Activated CD8-positive, alpha-beta memory T cell treated with anti-CD3 and anti-CD28 coated beads for 4 hours (primary cell): ENCODE results near the gene ENDOV.
A peak's percentile ranks its signal among the peaks of the same experiment; 100 is the strongest.

Source experiments
- DNase-seq, 2 donors: peaks; one replicate each; pipeline ENCODE4 v3.0.0-alpha.2; 2020; ENCODE audit warnings: low read depth in 2 of 2

ENDOV gene

DNA sequence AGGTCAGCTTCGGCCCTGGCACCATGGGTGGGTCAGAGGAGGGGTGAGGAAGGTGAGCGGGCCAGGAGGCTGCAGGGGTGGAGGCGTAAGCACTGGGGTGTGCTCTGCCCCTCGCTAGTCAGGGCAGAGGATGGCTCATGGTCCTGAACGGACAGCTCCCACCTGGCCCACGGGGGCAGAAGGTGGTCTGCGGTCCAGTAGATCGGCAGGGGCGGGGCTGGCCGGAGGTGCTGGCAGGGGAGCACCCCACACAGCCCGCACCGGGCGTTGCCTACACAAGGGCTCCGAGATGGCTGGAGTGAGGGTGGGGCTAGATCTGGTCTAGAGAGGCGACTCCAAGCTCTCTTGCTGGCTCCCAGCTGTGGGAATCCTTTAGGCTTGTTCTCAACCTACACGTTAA lies 53.3 kb downstream of the ENDOV start:
- DNase-seq: no peak

DNA sequence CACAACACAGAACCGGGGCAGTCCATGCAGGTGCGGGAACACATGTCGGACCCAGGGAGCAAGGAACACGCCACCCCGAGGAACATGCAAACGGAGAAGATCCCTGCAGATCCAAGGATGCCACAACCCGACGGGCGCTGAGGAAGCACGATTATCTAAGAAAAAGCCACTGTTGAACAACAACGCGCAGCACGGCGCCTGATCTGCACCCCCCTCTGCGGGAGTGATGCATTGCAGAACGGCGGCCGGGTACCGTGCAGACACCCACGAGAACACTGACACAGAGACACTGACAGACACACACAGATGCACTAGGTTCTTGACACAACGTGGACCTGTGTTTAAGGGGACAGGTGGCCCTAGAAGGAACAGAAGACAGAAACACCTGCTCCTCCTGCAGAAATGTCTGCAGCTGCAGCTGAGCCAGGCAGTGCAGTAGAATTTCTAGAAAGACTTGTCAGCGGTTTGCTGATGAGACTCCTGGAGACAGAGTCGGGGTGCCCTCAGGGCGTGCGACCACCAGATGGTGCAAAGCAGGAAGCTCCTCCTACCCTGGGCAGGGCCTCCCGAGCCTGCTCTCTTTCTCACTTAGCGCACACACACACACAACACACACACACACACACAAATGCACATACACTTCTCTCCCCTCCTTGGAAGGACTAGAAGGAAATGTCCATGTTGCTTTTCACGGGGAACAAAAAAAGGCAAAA lies 54.0 kb downstream of the ENDOV start:
- DNase-seq: no peak

DNA sequence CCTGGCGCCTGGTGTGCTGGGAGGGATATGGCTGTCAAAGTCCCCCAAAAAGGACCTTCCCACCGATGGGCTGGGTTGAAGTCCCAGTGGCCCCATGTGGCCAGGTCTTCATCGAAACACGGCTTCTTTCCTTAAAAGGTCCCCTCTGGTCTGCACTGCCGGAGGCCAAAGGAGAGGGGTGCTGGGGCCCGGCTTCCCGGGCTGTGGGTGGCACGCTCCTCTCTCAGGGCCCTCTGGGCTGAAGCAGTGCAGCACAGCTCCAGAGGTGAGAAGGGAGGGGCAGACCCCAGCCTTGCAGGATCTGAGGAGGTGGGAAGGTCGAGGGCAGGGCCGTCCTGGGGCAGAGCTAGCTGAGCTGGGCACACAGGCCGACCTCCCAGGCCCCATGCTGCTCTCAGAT lies 54.7 kb downstream of the ENDOV start:
- DNase-seq: no peak

DNA sequence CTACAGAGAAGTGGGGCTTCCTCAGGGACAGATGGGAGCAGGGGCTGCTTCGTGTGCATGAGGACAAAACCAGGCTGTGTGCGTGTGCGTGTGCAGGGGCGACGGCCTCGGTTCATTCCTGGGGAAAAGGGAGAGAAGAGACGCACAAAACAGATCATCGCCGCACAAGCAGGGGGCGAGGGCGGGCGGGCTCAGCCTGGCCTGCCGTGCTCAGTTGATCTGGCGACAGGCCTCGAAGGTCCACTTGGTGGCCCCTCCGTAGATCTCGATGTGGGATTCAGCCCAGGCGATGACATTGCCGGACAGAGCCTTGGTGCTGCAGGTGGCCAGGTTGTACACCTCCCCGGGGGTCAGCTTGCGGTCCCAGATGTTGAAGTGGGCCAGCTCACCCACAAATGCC lies 55.6 kb downstream of the ENDOV start:
- DNase-seq: no peak

DNA sequence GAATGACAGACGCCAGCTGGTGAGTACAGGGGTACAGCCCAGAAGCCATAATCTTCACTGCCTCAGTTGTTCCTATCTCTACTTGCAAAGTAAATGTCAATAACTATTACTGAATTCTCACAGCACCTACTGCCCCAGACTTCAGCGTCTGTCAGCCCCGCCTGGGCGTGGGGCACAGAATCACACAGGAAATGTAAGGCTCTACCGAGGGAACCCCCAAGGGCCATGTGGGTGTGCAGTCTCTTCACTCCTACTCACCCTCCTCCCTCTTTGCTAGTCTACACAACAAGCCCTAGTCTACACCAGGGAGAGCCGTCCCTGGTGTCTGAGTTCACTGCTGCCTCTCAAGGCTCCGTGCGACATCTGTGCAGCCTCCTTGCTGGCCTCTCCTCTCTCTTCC lies 57.0 kb downstream of the ENDOV start:
- DNase-seq: peak in 1 of 2 donors; percentile 12

DNA sequence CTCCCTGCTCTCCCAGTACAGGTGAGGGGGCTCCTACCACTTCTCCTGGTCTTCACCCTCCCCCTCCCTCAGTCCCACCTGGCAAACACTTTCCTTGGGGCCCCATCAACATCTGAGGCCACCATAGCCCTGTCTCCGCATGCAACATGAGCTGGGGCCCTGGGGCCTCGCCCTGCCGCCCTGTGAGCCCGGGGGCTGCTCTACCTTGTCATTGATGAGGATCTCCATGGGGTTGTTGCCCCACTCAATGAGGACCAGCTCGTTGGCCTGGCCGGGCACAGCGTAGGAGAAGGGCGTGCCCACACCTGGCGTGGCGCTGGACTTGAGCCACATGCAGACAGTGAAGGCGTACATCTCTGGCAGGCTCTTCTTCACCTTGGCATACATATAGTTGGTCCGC lies 58.0 kb downstream of the ENDOV start:
- DNase-seq: no peak

DNA sequence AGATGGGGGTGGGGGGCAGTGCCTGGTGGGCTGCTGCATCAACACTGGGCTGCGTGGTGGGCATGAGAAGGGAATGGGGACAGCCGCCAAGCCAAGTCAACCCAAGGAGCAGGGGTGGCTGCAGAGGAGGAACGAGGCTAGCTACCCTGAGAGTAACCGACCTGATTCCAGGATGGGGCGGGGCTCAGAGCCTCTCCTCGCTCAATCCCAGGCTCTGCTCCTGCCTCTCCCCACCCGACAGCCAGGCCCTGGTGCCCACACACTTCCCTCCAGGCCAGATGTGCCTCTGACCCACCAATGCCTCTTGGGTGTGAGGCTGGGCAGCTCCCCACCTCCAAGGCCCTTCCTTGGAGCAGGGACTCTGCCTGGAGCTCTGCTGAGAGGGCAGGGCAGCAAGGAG lies 58.7 kb downstream of the ENDOV start:
- DNase-seq: no peak

DNA sequence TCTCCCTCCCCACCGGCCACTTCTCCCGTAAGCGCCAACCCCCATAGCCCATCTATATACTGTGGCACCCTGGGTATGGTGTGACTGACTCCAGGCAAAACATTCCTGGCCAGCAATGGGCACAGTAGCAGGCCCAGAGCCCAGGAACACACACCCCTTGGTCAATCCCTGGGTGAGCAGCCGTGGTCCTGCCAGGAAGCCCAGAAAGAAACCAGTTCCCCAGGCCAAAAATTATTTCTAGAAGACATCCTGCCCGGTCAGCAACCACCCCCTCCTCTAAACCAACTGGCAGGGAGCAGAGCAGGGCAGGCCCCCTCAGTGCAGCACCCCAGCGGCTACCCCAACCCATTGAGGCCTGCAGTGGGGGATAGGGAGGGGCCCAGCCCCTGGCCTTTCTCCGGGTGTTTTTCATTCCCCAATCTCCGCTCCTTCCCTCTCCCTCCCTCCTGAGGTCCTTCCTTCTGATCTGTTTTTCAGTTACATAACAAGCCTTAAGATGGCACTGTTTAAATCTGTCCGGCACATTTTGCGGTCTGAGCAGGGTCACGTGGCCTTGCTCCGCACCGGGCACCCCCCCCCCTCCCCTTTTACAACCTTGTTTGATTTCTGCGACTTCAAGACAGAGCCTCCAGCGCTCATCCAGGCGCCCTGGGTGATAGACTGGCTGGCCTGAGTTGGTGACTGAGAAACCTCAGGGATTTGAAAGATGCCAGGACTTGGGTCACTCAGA lies 59.4 kb downstream of the ENDOV start:
- no peak for DNase-seq

DNA sequence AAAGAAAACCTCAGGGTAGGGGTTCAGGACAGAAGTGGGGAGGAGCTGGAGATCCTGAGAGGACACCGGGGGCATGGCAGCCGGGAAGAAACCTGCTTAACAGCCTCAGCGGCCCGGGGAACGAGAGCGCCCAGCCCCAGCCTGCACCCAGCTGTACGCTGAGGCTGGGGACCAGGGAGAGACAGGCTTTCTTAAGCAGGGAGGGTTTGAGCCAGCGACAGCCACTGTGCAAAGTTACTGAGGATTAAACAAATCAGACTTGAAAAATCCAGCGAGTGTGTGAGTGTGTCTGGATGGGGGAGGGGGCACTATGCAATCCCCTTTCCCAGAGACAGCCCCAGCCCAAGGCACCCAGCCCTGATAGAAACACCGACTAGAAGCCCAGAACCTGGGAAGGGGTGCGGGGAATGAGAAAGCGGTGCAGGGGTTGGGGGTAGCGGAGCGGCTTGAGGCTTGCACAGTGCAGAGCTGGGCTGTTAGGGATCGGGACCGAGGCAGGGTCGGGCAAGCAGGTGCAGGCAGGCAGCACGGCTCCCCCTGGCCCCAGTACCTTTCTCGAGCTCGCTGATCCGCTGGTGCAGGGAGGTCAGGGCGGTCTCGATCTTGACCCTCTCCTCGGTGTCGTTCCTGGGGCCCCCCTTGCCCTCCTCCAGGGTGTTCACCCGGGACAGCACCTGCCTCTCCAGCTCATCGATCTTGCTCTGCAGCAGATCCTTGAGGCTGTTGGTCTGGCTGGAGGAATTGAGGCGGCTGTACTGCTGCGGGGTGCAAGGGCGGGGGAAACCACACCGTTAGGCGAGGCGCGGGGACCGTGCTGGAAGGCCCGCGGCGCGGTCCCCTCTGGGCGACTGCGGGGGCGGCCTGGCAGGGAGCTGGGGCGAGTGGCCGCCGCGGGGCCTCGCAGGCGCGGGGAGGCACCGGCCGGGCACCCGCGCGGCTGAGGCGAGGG lies 60.3 kb downstream of the ENDOV start:
- DNase-seq: no peak

DNA sequence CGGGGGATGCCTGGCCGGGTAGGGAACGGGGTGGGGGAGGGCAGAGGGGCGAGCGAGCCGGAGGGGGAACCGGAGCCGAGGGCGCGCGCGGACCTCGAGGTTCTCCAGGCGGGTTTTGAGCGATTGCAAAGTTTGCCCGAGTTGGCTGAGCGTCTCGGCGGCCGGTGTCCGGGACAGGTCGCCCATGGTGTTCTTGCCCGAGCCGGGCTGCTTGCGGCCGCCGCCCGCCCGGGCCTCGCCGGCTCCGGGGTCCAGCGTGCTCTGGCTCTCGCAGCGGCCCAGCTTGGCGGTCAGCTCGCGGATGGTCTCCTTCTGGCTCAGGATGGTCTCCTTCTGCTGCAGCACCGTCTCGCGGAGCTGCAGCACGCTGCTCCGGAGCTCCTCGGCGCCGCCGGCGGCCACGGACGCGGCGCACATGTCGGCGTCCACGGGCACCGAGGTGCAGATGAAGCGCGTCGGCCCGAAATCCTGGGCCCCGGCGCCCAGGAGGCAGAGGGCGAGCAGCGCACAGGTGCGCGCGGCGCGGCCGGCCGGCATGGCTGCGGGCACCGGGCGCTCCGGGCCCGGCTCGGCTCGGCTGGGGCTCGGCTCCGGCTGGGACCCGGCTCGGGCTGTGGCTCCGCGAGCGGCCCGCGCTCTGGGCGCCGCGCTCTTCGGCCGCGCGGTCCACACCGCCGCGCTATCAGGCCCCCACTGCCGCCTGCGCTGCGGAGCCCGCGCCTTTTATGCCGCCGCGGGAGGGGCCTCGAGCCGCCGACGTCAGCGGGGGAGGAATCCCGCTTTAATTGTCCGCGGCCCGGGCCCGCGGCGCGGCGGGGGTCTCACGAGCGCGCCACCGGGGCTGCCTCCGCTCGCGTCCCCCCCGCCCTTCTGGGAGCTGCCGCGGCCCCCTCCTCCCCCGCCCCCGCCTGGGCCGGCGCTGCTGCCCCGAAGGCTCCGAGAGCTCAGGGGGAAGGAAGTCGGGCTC lies 61.2 kb downstream of the ENDOV start, which contains the start of gene NPTX1:
Gene NPTX1, minus strand, starts transcription at position 698 of the 967 bp plus-strand sequence. Its CDS starts 161 bp downstream, at position 537.
- DNase-seq: no peak

DNA sequence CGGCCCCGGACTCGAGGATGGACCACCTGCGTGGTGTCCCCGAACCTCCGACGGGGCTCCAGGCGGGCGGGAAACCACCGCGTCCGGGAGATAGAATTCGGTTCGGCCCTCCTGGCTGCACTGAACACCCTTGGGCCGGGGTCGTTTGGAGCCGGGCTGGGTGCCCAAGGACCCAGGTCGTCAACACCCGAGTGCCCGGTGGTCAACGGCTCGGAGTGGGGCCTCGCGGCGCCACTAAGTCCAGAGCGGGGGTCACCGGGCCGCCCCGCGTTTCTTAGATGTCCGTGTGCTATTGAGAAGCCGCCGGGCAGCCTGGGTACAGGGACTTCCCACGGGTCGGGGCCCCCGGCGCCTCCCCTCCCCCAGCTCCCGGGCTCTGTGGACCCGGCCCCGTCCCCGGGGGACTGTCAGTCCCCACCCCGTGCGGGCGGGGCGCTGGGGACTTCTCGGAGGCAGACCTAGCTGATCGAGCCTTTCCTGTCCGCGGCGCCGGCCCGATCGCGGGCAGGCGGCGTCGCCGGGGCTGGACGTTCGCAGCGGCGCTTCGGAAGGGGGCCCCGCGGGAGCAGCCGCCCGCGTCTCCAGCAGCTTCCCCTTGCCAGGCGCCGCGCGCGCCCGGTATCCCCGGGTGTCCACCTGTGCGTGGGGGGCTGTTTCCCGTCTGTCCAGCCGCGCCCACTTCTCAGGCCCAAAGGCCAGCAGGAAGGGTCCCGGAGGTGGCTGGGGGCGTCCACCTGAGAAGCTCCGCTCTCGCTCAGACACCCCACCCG lies 62.1 kb downstream of the ENDOV start:
- DNase-seq: no peak

DNA sequence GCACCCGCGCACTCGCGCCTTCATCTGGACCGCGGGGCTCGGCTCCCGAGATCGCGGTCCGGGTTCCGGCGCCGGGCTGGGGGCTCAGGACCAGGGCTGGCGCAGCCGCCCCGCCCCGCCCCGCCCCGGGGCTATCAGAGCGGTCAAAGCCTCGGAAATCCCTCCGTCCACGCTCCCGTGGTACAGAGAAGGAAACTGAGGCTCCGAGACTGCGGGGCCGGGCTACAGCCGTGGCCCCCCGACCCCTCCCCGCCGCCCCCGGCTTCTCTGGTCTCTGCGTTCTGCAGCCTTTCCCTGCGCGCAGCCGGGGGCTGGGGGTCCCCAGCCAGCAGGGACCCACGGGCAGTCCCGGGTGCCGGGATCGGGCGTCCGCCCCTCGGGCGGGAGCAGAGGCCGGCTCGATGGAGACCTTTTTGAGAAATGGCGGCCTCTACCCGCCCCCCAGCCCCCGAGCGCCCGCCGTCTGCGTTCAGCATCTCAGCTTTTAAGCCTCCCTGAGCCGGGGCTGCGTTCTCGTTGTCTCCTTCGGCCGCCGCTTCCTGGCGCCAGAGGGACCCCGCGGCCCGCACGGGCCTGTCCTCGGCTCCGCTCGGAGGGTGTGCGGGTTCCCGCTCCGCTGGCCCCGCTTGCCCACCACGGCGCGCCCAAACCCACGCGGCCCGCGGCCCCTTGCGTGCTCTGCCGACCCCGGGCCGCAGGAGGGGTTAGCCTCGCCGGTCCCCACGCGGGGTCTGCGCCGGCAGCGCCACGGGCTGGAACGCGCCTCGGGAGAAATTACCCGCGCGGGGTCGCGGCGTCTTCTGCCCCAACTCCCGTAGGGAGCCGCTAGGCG lies 62.9 kb downstream of the ENDOV start:
- DNase-seq: no peak

DNA sequence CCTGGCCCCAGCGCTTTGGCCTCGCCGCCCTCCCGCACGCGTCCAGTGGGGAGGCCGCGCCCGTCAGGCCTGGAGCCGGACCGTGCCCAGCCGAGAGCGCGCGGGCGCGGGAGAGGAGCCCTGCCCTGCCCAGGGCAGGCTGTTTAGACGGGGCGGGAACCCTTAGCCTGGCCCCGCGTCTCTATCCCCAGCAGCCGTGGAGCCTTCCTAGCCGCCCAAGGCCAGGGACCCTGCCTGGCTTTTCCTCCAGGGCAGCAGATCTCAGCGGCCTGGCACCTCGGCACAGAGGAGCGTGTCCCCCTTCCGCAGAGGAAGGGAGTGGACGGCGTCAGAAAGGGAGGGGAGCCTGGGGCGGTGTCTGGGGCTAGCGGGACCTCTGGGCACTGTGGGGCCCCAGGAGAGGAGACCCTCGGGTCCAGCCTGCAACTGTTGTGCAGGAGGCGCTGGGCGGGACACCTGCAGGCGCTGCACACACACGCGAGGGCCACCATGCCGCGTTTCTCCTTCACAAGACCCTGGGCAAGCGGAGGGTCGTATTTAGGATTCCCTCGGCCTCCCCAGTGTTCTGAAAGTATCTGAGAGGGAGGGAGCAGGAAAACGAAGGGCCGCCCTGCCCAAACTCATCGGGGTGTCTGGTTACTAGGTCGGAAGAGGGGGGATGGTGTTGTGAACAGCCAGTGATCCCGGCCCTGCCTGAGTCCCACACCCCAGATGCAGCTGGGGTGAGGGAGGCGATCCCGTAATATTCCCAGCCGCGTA lies 63.7 kb downstream of the ENDOV start:
- no peak for DNase-seq

DNA sequence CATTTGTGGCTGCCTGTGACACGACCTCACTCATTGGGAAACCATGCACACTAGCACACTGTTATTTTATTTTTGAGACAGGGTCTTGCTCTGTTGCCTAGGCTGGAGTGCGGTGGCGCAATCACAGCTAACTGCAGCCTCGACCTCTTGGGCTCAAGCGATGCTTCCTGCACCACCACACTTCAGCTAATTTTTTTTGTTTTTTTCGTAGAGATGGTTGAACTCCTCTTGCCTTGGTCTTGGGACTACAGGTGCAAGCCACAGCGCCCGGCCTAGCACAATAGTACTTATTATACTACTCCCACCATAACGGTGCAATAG lies 64.2 kb downstream of the ENDOV start:
- DNase-seq: no peak

DNA sequence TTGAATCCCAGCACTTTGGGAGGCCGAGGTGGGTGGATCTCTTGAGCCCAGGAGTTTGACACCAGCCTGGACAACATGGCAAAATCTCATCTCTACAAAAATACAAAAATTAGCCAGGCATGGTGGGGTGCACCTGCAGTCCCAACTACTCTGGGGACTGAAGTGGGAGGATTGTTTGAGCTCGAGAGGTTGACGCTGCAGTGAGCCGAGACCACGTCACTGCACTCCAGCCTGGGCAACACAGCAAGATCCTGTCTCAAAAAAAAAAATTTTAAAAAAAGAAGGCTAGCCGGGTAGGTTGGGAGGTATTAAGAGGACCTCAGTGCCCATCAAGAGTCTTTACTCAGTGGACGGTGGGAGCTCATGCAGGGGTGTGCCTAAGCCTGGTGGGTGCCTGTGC lies 65.3 kb downstream of the ENDOV start:
- DNase-seq: no peak

DNA sequence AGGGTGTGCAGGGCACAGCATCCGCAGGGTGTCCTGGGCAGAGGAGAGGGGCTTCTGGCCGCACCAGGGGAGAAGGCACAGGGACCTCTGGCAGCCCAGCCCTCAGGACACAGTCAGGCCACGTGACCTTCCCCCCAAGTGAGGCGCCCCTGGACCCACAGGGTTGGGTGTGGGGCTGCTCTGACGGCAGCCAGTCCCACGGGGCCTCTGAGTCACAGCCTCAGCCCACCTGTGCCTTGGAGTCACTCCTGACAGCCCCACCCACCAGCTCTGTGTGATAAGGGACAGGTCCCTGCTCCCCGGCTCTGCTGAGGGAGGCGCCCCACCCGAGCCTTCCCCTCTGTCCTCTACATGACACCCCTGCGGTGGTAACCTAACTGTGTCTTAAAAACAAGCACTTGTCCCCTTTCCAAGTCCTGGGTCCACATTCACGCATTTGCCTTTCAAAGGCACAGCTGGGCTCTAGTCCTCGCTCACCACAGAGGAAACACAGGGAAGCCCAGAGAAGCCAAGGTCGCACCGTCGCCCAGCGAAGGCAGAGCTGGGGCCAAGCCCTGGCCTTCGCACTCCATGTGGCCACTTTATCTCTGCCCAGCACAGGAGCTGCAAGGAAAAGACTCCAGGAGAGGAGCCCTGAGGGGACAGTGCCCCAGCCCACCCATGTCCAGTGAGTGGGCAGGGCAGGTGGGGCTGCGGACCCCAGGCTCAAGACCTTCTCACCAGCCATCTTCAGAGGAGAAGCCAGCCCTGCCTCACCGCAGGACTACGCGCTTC lies 66.5 kb downstream of the ENDOV start:
- no peak for DNase-seq

DNA sequence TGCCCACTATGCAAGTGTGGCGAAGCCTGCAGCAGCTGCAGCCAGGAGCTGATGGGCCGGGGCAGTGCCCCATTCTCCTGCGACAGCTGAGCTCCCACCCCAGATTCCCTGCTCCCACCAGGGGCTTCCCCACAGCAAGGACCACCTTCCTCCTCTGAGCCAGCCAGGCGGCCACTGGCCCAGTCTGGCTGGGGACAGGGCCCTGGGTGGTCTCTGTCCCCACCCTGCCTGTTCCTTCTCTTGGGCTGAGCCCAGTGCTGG lies 67.0 kb downstream of the ENDOV start:
- DNase-seq: no peak

DNA sequence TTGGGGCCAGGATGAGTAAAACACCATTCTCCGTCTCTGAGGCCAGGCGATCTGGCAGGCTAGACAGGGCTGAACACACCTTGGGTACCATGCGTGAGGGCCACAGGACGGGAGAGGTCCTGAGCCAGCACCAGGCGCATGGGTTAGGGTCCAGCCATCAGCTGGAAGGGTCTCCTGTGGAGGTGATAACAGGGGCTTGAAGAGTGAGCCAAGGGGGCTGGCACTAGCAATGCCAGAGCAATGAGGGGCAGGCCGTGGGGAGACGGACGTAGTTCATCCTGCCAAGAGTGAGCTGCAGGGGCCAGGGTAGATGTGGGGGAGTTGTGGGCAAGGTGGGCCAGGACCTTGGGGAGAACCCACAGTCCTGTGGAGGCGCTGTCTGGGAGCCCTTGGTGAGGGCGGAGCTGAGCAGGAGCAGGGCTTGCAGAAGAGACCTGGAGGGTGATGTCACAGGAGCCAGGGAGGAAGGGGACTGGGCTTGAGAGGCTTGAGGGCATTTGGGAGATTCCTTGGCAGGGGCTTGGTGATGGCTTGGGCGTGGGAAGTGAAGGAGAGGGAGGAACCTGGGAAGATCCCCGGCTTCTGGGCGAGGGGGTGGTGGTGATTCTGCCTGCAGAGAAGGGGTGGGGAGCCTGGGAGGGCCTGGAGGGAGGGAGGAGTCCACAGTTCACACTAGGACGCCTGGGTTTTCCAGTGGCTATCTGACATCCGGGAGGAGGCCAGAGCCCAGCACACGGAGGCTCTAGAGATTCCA lies 67.8 kb downstream of the ENDOV start:
- DNase-seq: no peak
